HepG2 (cell line): ENCODE measurements around the gene PLSCR2. TPM values are rescaled to one million over a fixed set of nuclear protein-coding genes. Genes with fewer than 3 reads are reported as not detected.

Experiments used
- ATAC-seq: fragments of 200-7000 bp; cut with Tn5 transposase; 3 replicates; pipeline ENCODE4 v1.9.1; 2020; ENCODE audit warnings: mild to moderate bottlenecking, moderate library complexity
- BruUV-seq: library from RNA; stranded (reverse); fragments of 400-500 nt; replicated peaks from 2 replicates; lab custom pipeline; 2021; lab: Mats Ljungman, UMichigan
- CTCF ChIA-PET: fragments of 300-600 bp; formaldehyde crosslinking; extraction: SDS; loops from one replicate; lab custom pipeline; 2021; ENCODE audit warnings: low total read pairs, inconsistent platforms, low intra/inter-chr PET ratio; lab: Yijun Ruan, JAX
- POLR2A ChIA-PET: fragments of 350-600 bp; sonication (Branson Sonifier 250); formaldehyde crosslinking; loops from one replicate; lab custom pipeline; 2020; ENCODE audit warnings: antibody characterized with exemption, inconsistent platforms; lab: Yijun Ruan, JAX
- DNase-seq: peaks from one replicate; pipeline ENCODE4 v3.0.0-alpha.2; 2015; ENCODE audit warnings: low spot score
- FAIRE-seq: peaks from 3 replicates; lab custom pipeline; 2011; peaks lifted over from hg19 to GRCh38; lab: Jason Lieb, UNC
- H2AFZ ChIP-seq: one replicate; pipeline ENCODE4 v1.6.1; 2011; ENCODE audit warnings: low read length, inconsistent platforms
- H3K27ac ChIP-seq: fragments of 300-600 bp; 3 replicates; pipeline ENCODE4 v1.8.0; 2011; ENCODE audit warnings: mixed run types, mild to moderate bottlenecking, mixed read lengths, low read length, inconsistent platforms; ENCODE audit not compliant: insufficient read depth; ENCODE audit errors: extremely low read length
- H3K27me3 ChIP-seq, 2 experiments: fragments of 200-600 bp in 1 of 2; 2 replicates in 1 of 2; 3 replicates in 1 of 2; pipeline versions ENCODE4 v1.6.0 to v1.8.0; 2011; ENCODE audit warnings: low read length in 2 of 2, mild to moderate bottlenecking in 2 of 2, moderate library complexity in 2 of 2, inconsistent platforms in 1 of 2; ENCODE audit not compliant: insufficient read depth in 2 of 2, control insufficient read depth in 1 of 2
- H3K36me3 ChIP-seq, 2 experiments: fragments of 200-600 bp in 1 of 2; replicated peaks in 1 of 2; 2 replicates in 1 of 2; 3 replicates in 1 of 2; pipeline versions ENCODE4 v1.5.1 to v1.8.0; 2011; ENCODE audit warnings: low read length in 2 of 2, inconsistent platforms in 1 of 2; ENCODE audit not compliant: insufficient read depth in 2 of 2, control insufficient read depth in 1 of 2
- H3K4me1 ChIP-seq: 2 replicates; pipeline ENCODE4 v1.5.1; 2012; ENCODE audit warnings: low read length, inconsistent platforms; ENCODE audit not compliant: insufficient read depth
- H3K4me2 ChIP-seq: 2 replicates; pipeline ENCODE4 v1.6.0; 2011; ENCODE audit warnings: low read depth, low read length, inconsistent platforms
- H3K4me3 ChIP-seq, 3 experiments: fragments of 200-600 bp in 1 of 3; sonication (generic), shearing (Covaris generic) in 1 of 3; replicated peaks in 1 of 3; 2 replicates each; pipeline ENCODE4 v1.5.1; 2011 to 2016; ENCODE audit warnings: low read length in 3 of 3, inconsistent platforms in 2 of 3, low read depth in 2 of 3, mild to moderate bottlenecking in 2 of 3, control low read depth in 1 of 3, mixed read lengths in 1 of 3; ENCODE audit not compliant: insufficient read depth in 1 of 3
- H3K79me2 ChIP-seq: one replicate; pipeline ENCODE4 v1.6.1; 2011; ENCODE audit warnings: low read length, inconsistent platforms; ENCODE audit not compliant: insufficient read depth
- H3K9ac ChIP-seq: 2 replicates; pipeline ENCODE4 v1.6.0; 2011; ENCODE audit warnings: mild to moderate bottlenecking, low read depth, low read length, inconsistent platforms; ENCODE audit not compliant: insufficient read depth
- H3K9me3 ChIP-seq: 2 replicates; pipeline ENCODE4 v1.5.1; 2012; ENCODE audit warnings: mild to moderate bottlenecking, low read length
- H4K20me1 ChIP-seq: 2 replicates; pipeline ENCODE4 v1.6.0; 2011; ENCODE audit warnings: inconsistent platforms, mild to moderate bottlenecking, low read length, moderate library complexity; ENCODE audit not compliant: insufficient read depth
- SUZ12 ChIP-seq: fragments of 150-350 bp; IDR thresholded peaks from 2 replicates; pipeline ENCODE4 v1.6.1; 2014; ENCODE audit warnings: low read depth, low read length
- ZNF326 ChIP-seq: sonication (generic); formaldehyde crosslinking; IDR thresholded peaks from 2 replicates; pipeline ENCODE4 v1.4.0; 2020; ENCODE audit warnings: missing genetic modification reagents, borderline replicate concordance
- WGBS: methylation state at CpG from one replicate; pipeline ENCODE4 v1.1.6; 2017; ENCODE audit warnings: low lambda C conversion rate; 5-methylcytosine and 5-hydroxymethylcytosine counted together
- in situ Hi-C: cut with HindIII; loops from 2 replicates; pipeline ENCODE4 v1.10.0; 2017; ENCODE audit warnings: low pct_unique_long_range_greater_than_20kb; ENCODE audit not compliant: extremely low pct_ligation_motif_present
- intact Hi-C: fragments of 100-400 bp; cut with micrococcal nuclease; formaldehyde crosslinking; loops from one replicate; pipeline ENCODE4 v1.10.0; 2022; ENCODE audit not compliant: unreplicated experiment
- polyA plus RNA-seq, 8 experiments: library from polyadenylated mRNA; depleted of rRNA in 3 of 8; stranded (reverse) in 7 of 8; unstranded in 1 of 8; fragments of >200 nt; fragmentation: Illumina TruSeq in 4 of 8; extraction: Trizol in 4 of 8; gene quantifications; 2 replicates each; pipeline versions ENCODE4 v1.2.1 to v1.2.3, GENCODE V29; 2011 to 2016; ENCODE audit warnings: low read depth in 4 of 8, missing spikeins in 1 of 8, mixed read lengths in 1 of 8; ENCODE audit not compliant: insufficient read depth in 1 of 8
- total RNA-seq, 5 experiments: library from RNA; depleted of rRNA; stranded (reverse); fragments of >200 nt; fragmentation: Illumina TruSeq; extraction: Trizol; gene quantifications; 2 replicates each; pipeline ENCODE4 v1.2.3, GENCODE V29; 2016; ENCODE audit warnings: low read depth in 1 of 5

The PLSCR2 gene
- total and polyA plus RNA-seq, 2 of the 13 experiments (the other 11 are each of a cell fraction or from before 2014, with no cell fraction given), result not detected

DNA sequence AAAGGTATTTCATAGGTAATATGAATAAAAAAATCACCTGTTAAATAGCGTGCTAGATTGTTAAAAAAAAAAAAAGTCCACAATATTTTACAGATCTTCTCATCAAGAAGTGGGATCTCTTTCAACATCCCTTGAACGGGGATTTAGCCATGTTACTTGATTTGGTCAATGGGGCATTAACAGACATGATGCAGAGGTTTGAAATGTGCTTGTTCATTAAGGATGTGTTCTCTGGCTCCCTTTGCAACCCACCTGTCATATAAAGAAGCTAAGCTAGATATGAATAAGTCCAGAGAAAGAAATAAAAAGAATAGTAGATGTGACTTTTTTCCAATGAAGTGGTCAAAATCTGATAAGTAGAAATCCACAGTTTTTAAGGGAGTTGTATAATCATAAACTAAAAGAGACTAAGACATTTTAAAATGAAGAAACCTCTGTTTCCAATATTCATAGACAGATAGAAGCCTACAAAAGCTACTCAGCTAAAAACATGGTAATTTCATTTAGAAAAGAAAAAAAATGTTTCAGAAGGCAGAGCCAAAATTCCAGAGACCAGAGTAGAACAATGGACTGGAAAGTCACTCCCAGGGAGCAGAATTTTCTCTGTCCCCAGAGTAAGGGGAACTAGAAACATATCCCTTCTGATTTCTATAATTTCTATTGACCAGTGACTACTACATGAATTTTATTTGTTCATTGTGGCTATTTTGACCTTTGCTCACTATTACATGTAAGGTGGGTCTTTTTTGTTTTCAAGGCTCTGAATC, 79.2 kb downstream of the PLSCR2 start:
- 1% methylated on average over 2 of the region's 2 CpGs for WGBS
- H2AFZ ChIP-seq, result no peak overlapping the region
- no TSS peak for BruUV-seq
- ATAC-seq (no peak), FAIRE-seq (no peak), DNase-seq (no peak)
- no peaks in the 10 kb centered on the region for H4K20me1 ChIP-seq
- H3K9ac ChIP-seq, result no peak overlapping the region
- no peaks in the 10 kb centered on the region for H3K27me3 ChIP-seq
- intact Hi-C loops (no loop called here), in situ Hi-C loops (no loop called here)
- TF ChIP-seq SUZ12, result no peak
- ChIA-PET POLR2A (no interaction called here), CTCF (no interaction called here)
- no peaks in the 10 kb centered on the region for H3K4me1 ChIP-seq
- no peaks in the 10 kb centered on the region for H3K9me3 ChIP-seq
- H3K4me3 ChIP-seq, result no peak overlapping the region
- H3K27ac ChIP-seq, result no peak overlapping the region
- no peaks in the 10 kb centered on the region for H3K36me3 ChIP-seq
- no peak overlapping the region for H3K4me2 ChIP-seq
- no peaks in the 10 kb centered on the region for H3K79me2 ChIP-seq

DNA sequence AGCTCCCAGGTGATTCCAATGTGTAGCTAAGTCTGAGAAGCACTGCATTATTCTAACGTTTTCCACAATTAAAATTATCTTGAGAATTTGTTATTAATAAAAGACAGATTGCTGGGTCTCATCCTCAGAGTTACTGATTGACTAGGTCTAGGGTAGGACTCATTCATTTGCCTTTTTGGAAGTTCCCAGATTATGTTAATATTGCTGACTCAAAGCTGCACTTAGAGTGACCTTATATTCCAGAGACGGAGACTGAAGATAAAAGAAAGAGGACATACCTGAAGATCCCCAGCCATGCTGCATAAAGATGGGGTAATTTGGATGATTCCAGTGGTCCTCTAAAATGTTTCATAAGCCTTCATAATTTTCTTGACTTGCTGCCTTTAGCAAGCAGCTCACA, 81.8 kb downstream of the PLSCR2 start:
- no TSS peak for BruUV-seq
- no peak overlapping the region for H3K27ac ChIP-seq
- no peak for TF ChIP-seq ZNF326 (CRISPR knock-in tag)
- TF ChIP-seq, all 625 proteins: peak for 0
- DNase-seq, result no peak
- Histone ChIP-seq H3K4me3 (no peak overlapping the region), H3K36me3 (no peaks in the 10 kb centered on the region), H3K4me1 (no peaks in the 10 kb centered on the region), H4K20me1 (no peaks in the 10 kb centered on the region), H3K27me3 (no peaks in the 10 kb centered on the region), H2AFZ (no peak overlapping the region), H3K79me2 (no peaks in the 10 kb centered on the region), H3K9ac (no peak overlapping the region), H3K4me2 (no peak overlapping the region), H3K9me3 (no peaks in the 10 kb centered on the region)
- no peak for FAIRE-seq
- ChIA-PET POLR2A (no interaction called here), CTCF (no interaction called here)
- 2% methylated on average over 2 of the region's 2 CpGs for WGBS
- intact Hi-C loops (no loop called here), in situ Hi-C loops (no loop called here)
- ATAC-seq, result no peak
